Measurements from ENCODE around the gene CTDNEP1.
A peak's percentile ranks its signal among the peaks of the same experiment; 100 is the strongest.

CTDNEP1 gene

DNA sequence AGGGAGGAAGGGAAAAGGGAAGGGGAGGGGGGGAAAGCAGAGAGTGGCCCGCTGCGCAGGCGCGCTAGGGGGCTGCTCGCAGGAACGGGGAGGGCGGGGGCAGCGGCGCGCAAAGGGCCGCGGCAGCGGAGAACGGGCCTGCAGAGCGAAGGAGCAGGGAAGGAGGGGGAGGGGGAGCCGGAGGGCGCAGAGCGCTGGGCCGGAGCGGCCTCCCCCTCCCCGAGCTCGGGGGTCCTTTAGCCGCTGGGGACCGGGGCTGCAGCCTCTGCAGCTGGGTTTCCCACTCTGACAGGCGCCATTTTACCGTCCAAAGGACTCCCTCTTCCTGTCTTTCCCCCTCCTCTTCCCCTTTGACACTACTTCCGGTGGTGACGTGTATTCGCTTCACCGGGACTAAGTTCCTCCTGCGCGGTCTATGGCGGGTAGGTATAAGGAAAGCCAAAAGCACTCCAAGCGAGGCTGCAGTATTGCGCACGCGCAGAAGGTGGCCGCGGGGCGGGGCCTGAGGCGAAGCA is at the start of gene CTDNEP1:
Gene CTDNEP1, minus strand, starts transcription at position 74 of the 515 bp plus-strand sequence. CDS start 438 bp downstream, outside the sequence.
- peak; percentile 99 for DNase-seq (ENCODE audit: extremely low read depth, low read depth)
- peak within 1 kb of the TSS; percentile 96 for H3K4me3 ChIP-seq (replicated peaks; ENCODE audit: low read depth, low read length)
- TF ChIP-seq, protein P1, sequence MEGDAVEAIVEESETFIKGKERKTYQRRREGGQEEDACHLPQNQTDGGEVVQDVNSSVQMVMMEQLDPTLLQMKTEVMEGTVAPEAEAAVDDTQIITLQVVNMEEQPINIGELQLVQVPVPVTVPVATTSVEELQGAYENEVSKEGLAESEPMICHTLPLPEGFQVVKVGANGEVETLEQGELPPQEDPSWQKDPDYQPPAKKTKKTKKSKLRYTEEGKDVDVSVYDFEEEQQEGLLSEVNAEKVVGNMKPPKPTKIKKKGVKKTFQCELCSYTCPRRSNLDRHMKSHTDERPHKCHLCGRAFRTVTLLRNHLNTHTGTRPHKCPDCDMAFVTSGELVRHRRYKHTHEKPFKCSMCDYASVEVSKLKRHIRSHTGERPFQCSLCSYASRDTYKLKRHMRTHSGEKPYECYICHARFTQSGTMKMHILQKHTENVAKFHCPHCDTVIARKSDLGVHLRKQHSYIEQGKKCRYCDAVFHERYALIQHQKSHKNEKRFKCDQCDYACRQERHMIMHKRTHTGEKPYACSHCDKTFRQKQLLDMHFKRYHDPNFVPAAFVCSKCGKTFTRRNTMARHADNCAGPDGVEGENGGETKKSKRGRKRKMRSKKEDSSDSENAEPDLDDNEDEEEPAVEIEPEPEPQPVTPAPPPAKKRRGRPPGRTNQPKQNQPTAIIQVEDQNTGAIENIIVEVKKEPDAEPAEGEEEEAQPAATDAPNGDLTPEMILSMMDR (IDR thresholded peaks at IDR 0.05; ENCODE audit: low read depth, low read length, missing control alignments) = no peak

DNA sequence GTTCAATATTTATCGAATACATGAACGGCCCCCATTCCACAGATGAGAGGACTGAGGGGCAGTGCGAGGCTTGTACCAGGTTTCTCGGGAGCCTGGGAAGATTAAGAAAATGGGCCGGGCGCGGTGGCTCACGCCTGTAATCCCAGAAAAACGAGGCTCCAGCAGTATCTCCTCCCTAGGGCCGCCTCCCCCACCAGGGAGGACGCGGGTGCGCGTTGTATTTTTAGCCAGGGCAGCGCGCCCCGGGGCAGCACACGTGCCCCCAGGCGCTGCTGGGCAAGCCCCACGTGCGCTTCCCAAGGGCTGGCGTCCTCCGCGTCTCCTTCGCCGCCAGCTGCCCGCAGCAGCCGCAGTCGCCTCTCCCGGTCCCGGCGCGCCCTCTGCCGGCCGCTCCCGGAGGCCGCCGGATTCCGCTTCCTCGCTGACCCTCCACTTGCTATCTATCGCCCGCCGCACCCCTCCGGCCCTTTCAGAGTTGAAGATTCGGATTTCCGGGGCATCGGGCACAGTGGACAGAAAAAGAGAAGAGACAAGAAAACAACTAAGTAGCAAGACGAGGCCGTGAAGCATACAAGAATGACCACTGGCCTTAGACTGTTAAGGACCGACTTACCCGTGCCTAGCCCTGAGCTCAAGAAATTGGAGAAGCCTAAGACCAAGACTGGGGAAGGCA is 44.8 kb upstream of the CTDNEP1 start:
- no peak overlapping the region for H3K4me3 ChIP-seq (replicated peaks; ENCODE audit: low read depth, low read length)
- TF ChIP-seq, protein P1 (IDR thresholded peaks at IDR 0.05; ENCODE audit: low read depth, low read length, missing control alignments) = peak; percentile 94
- DNase-seq (ENCODE audit: extremely low read depth, low read depth) = no peak

DNA sequence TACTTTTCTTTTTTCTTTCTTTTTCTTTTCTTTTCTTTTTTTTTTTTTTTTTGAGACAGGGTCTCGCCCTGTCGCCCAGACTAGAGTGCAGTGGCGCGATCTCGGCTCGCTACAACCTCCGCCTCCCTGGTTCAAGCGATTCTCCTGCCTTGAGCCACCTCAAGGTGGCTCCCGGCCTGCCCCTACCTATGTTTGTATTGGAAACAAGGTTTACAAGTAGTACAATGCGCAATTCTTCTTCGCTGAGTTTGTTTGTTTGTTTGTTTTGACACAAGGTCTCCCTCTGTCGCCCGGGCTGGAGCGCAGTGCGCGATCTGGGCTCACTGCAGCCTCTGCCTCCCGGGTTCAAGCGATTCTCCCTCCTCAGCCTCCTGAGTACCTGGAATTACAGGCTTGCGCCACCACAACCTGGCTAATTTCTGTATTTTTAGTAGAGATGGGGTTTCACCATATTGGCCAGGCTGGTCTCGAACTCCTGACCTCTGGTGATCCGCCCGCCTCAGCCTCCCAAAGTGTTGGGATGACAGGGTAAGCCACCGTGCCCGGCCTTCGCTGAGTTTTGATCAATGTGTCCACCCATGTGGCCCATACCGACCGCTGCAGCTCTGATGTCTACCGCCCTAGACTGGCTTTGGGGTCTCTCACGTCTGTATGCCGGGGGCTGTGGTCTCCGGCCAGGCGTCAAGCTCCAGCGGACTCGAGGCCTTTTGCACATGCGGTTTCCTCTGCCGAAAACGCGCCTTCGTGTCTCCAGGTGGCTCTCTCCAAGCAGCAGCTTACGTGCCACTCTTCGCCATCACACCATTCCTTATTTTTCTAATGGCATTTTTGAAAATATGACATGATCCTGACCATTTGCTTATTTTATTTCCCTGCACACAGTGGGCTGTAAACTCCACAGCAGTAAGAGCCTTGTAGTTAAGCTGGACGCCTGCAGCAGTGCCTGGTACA is 44.0 kb upstream of the CTDNEP1 start:
- no peak overlapping the region for H3K4me3 ChIP-seq (replicated peaks; ENCODE audit: low read depth, low read length)
- no peak for DNase-seq (ENCODE audit: extremely low read depth, low read depth)
- TF ChIP-seq, protein P1 (IDR thresholded peaks at IDR 0.05; ENCODE audit: low read depth, low read length, missing control alignments) = no peak

DNA sequence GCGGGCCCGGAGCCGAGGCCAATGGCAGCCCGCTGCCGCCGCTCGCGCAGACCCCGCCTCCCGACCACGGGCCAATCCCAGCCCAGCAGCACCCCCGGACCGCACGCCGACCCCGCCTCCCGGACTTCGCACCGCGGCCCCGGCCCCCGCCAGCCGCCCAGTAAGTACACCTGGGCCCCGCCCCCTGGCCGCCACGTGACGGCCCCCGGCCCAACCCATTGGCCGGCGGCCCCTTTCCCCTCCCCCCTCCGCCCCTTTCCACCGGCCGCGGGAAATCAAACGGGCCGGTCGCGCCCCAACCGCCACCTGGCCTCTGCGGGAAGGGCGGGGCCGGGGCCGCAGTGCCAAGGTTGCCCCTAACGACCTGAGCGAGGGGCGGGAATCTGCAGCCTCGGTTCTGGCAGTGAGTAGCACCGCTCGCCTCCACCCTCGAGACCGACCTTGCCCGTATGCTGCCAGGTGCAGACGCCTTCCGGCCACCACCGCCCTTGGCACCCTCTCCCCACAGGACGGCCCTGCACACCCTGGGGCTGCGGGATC is 43.1 kb upstream of the CTDNEP1 start, which contains the start of gene YBX2:
Gene YBX2, minus strand, starts transcription at position 26 of the 540 bp plus-strand sequence. CDS start 139 bp downstream, outside the sequence.
- DNase-seq (ENCODE audit: extremely low read depth, low read depth) = no peak

DNA sequence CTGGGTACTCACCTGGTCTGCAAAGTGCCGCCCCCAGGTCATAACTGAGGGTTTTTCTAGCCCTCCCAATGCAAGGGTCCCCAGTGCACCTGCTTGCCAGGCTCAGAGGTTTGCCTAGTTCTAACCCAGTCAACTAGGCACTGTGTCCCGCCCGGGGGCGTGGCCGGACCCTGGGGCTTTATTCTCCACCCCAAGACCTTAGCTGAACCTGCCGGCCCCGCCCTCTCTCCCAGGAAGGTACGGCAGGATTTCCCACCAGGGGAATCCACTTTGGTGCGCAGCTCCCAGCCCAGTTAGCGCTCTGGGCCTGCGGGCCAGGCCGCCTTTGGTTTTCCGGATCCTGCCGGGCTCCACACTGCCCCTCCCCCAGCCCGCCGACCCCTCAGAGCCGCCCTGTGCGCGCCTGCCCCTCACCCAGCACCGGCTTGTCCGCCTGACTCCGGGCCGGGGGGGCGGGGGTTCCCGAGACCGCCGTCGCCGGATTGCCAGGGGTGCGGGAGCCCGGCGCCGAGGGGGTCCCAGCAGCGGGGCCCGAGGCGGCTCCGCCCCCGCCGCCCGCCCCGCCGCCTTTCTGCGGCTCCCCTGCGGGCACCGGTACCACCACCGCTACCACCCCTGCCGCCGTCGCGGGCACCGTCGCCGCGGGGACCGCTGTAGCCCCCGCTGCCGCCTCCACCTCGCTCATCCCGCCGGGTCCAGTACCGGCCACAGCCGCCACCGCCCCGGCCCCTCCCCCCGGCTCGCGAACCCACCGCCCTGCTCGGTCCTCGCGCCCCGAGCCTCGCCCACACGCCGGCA is 42.5 kb upstream of the CTDNEP1 start:
- H3K4me3 ChIP-seq (replicated peaks; ENCODE audit: low read depth, low read length) = no peak overlapping the region
- DNase-seq (ENCODE audit: extremely low read depth, low read depth) = no peak
- TF ChIP-seq, protein P1 (IDR thresholded peaks at IDR 0.05; ENCODE audit: low read depth, low read length, missing control alignments) = no peak

More for the DNA sequence above, 43.1 kb upstream of the CTDNEP1 start, which contains the start of gene YBX2:
- TF ChIP-seq, protein P1 (IDR thresholded peaks at IDR 0.05; ENCODE audit: low read depth, low read length, missing control alignments) = no peak
- H3K4me3 ChIP-seq (replicated peaks; ENCODE audit: low read depth, low read length) = no peak within 1 kb of the TSS

DNA sequence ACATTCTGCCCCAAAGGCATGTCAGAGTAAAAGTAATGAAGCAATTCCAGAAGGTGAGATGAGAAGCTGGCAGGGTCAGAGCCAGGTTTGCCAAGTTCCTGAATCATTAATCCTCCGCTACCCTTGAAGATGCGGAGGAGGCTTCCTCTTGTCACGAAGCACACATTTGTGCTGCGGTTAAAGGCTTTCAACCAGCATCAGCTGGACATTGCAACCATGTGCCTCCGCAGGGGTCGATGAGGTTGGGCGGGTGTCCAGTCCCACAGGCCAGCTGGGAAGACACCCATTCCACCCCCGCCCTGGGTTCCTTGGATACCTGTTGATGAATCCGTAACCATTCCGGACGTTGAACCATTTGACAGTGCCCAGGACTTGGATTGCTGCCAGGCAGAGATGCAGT is 41.6 kb upstream of the CTDNEP1 start:
- no peak overlapping the region for H3K4me3 ChIP-seq (replicated peaks; ENCODE audit: low read depth, low read length)
- no peak for DNase-seq (ENCODE audit: extremely low read depth, low read depth)
- TF ChIP-seq, protein P1 (IDR thresholded peaks at IDR 0.05; ENCODE audit: low read depth, low read length, missing control alignments) = no peak
